GM12891 (cell line): ENCODE data around the gene SH2D4B.

Source experiments
- PAX5 ChIP-seq: IDR thresholded peaks from 2 replicates; pipeline ENCODE4 v1.6.1; 2011; ENCODE audit warnings: low read length, moderate library complexity, mild to moderate bottlenecking; ENCODE audit not compliant: insufficient read depth, severe bottlenecking
- POLR2A ChIP-seq: IDR thresholded peaks from 2 replicates; pipeline ENCODE4 v1.6.1; 2011; ENCODE audit warnings: low read depth, low read length, control low read depth
- POLR2AphosphoS5 ChIP-seq: IDR thresholded peaks from 2 replicates; pipeline ENCODE4 v1.6.1; 2011; ENCODE audit warnings: low read depth, low read length, control low read depth
- POU2F2 ChIP-seq: IDR thresholded peaks from 2 replicates; pipeline ENCODE4 v1.6.1; 2011; ENCODE audit warnings: low read depth, mild to moderate bottlenecking, control low read depth, low read length, moderate library complexity
- TAF1 ChIP-seq: IDR thresholded peaks from 2 replicates; pipeline ENCODE4 v1.6.1; 2011; ENCODE audit warnings: low read depth, low read length, control low read depth

- no peak for TF ChIP-seq POLR2A
- TF ChIP-seq POLR2AphosphoS5: no peak
- TF ChIP-seq PAX5: no peak
- TF ChIP-seq POU2F2: no peak
- no peak for TF ChIP-seq TAF1
Observed at GRCh38 chr10:80664071-80664680, 126.5 kb downstream of the SH2D4B start.
